Measurements from ENCODE around the gene EPS15.
"Not testable (repeated sequence)": the region's sequence is repeated elsewhere in the genome, so short reads cannot be mapped to it uniquely, and the experiment has no call there.

GRCh38 chr1:51409755-51410541, 109.1 kb downstream of the EPS15 start:
- TF ChIP-seq, protein P1, sequence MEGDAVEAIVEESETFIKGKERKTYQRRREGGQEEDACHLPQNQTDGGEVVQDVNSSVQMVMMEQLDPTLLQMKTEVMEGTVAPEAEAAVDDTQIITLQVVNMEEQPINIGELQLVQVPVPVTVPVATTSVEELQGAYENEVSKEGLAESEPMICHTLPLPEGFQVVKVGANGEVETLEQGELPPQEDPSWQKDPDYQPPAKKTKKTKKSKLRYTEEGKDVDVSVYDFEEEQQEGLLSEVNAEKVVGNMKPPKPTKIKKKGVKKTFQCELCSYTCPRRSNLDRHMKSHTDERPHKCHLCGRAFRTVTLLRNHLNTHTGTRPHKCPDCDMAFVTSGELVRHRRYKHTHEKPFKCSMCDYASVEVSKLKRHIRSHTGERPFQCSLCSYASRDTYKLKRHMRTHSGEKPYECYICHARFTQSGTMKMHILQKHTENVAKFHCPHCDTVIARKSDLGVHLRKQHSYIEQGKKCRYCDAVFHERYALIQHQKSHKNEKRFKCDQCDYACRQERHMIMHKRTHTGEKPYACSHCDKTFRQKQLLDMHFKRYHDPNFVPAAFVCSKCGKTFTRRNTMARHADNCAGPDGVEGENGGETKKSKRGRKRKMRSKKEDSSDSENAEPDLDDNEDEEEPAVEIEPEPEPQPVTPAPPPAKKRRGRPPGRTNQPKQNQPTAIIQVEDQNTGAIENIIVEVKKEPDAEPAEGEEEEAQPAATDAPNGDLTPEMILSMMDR (conservative IDR thresholded peaks at IDR 0.05; ENCODE audit: low read length), result not testable (repeated sequence)
- TF ChIP-seq EZH2phosphoT487 (IDR thresholded peaks at IDR 0.05; ENCODE audit: borderline replicate concordance), result not testable (repeated sequence)

All from Loucy (cell line).